DMS153 treated with DMSO at 0.1 percent for 48 hours (cell line): ENCODE data around the gene GK2.

Experiments used
- DNase-seq: peaks from one replicate; lab custom pipeline; 2025; ENCODE audit not compliant: unreplicated experiment; lab: John Stamatoyannopoulos, UW

GK2 gene

GRCh38 chr4:79390890-79391289 lies 17.1 kb downstream of the GK2 start:
- no peak for DNase-seq

- DNase-seq = no peak
Observed at GRCh38 chr4:79385641-79386040, 22.4 kb downstream of the GK2 start.

- no peak for DNase-seq
Observed at GRCh38 chr4:79381161-79381560, 26.9 kb downstream of the GK2 start.

- no peak for DNase-seq
Observed at GRCh38 chr4:79370026-79370425, 38.0 kb downstream of the GK2 start.

GRCh38 chr4:79367096-79367495 lies 40.9 kb downstream of the GK2 start:
- DNase-seq = no peak

- no peak for DNase-seq
Observed at GRCh38 chr4:79366422-79366821, 41.6 kb downstream of the GK2 start.

- no peak for DNase-seq
Observed at GRCh38 chr4:79364061-79364460, 44.0 kb downstream of the GK2 start.

- DNase-seq = no peak
Observed at GRCh38 chr4:79362626-79363025, 45.4 kb downstream of the GK2 start.

- DNase-seq = no peak
Observed at GRCh38 chr4:79360006-79360405, 48.0 kb downstream of the GK2 start.

GRCh38 chr4:79358438-79358837 lies 49.6 kb downstream of the GK2 start:
- no peak for DNase-seq

- DNase-seq = no peak
Observed at GRCh38 chr4:79357365-79357764, 50.7 kb downstream of the GK2 start.
